HG03442 (cell line): ENCODE data around the gene C11orf68.

Experiments used
- ATAC-seq: cut with Tn5 transposase; IDR thresholded peaks from one replicate; pipeline ENCODE4 v1.9.1; 2021; ENCODE audit warnings: mild to moderate bottlenecking, moderate library complexity; ENCODE audit not compliant: unreplicated experiment

Gene C11orf68

DNA sequence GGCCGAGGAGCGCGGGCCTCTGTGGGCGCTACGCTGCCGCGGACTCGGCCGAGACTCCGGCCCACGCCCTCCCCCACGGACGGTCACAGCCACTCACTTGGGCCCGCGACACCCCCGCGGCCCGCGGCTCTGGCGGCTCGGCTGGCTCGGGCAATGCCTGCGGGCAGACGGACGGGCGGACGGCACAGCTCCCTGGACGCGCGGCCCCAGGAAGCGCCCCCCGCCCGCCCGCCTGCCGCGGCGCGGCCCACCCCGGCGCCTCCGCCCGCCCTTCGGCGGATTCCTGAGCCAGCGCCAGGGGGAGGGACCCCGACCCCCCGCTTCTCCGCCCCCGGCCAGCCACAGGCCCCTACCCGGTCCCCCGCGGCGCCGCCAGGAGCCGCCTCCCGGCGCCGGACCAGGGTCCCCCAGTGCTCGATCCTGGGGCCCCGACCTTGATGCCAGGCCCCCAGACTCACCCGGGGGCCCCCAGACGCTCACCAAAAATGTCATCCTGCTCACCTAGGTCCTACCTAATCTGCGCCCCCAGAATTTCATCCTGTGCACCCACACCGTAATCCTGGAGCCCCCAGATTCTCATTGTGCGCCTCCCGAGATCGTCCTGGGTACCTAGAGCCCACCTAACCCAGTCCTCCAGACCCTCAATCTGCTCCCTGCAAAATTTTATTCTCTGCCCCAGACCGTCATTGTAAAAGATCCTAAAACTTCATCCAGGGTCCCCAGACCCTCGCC lies 46.1 kb downstream of the C11orf68 start, which contains the start of gene EFEMP2:
TSS of gene EFEMP2 (minus strand) at position 215 of the 732 bp plus-strand sequence. CDS start 446 bp downstream, outside the sequence.
- ATAC-seq, result no peak

DNA sequence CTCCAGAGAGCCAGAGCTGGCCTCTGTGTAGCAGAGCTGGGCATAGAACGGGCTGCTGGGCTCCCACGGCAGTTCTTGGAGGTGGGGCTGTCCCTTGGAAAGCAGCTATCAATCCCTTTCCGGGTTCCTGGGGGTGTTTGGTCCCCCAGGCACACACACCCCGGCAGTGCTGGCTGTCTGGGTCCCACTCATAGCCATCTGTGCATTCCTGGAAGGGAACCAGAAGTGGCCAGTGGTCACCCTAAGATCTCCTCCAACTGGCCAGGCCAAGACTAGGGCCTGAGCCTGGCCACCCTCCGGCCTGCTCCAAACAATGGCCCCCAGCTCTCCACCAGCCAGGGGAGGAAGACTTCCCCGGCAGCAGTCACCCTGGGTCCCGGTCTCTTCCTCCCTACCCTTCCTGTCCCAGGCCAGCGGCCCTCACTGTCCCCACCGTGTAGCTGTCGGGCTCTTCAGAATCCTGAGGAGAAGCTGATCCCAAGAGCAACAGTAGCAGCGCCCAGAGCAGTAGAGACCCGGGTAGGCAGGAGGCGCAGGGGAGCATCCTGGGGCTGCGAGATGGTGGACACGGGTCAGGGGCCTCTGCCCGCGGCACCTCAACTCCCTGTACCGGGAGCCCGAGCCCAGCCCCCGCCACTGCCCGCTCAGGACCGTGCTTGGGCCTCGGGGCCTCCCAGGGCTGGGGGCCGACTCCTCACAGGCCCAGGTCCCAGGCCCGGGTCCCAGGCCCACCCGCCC lies 46.9 kb downstream of the C11orf68 start:
- ATAC-seq, result no peak

DNA sequence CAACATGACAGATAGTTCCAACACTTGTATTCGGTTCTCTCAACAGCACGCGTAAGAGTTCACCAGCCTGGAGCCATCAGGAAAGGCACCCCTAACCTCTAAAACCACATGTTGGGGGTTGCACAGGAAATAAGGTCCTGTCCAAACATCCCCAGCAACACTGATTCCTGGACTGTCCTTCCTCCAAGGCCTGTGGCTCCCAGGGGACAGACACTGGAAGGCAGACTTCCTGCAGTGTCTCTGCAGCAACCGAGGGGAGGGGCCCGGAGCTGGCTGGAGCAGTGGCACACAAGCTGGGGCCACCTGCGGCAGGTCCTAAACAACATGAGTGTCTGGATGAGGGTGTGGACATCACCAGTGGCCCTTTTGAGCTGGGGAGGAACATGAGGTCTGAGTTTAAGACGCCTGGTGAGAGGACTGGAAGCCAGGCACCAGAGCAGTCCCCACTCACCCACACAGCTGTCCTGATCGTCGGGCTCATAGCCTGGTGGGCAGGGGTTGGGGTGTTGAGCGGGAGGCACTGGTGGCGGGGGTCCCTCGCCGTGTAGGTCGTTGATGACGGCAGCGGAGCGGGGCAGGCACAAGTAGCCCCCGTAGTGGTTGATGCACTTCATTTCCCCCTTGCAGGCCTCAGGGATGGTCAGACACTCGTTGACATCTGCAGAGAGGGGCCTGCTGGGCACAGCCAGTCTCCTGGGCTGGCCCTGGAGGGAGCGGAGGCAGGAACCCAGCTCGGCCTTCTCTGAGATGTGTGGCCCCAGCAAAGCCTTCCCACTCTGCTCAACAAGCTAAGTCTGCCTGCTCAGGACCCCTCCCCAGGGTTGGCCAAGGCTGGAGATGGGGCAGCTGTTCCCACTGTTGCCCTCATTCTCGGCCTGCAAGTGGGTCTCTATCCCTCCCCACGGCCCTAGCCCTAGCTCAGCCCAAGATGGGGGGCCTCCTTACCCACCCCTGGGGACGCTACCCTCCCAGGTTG lies 47.9 kb downstream of the C11orf68 start:
- no peak for ATAC-seq

GRCh38 chr11:65870307-65870658 lies 48.6 kb downstream of the C11orf68 start:
- ATAC-seq, result no peak

- no peak for ATAC-seq
Observed at GRCh38 chr11:65869643-65870306, 49.1 kb downstream of the C11orf68 start.

- ATAC-seq, result no peak
Observed at GRCh38 chr11:65868907-65869306, 50.0 kb downstream of the C11orf68 start.

GRCh38 chr11:65868076-65868667 lies 50.7 kb downstream of the C11orf68 start:
- ATAC-seq, result no peak

DNA sequence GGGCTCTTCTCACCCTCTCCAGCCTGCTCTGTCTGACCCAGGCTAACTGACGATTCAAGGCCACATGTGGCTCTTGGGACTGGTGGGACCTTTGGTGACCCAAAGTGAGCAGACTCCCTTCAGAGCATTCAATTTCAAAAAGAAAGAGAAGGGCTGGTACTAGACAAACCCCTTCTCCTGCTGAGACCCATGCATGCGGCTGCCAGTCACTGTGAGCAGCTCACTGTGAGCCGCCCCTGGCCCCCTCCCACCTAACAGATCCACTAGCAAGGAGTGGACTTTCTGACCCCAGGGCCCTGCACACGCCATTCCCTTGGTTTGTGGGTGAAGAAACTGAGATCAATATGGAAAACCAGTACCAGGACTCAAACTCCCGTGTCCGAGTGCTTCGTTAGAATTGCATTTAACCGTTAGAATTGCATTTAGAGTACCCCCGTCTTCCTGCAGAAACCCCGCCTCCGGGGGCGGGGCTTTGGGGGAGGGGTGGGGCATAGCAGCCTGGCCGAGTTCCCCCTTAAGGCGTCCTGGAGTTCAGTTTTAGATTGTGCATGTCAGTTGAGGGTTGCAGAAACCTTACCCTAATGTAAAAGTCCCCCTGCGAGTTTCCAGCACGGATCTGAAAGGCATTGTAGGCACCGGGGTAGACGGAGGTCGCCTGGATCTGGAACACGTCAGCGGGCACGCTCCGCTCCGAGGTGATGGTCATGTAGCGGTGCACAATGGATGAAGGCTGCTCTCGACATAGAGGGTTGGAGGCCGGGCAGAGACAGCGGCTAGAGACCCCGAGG lies 51.4 kb downstream of the C11orf68 start:
- ATAC-seq, result no peak
